Transverse colon (tissue), 3 donors: ENCODE results near the gene FXYD5.

Experiments used
- POLR2A ChIP-seq: fragments of 450-650 bp; IDR thresholded peaks from one replicate; pipeline ENCODE4 v1.6.1; 2016; ENCODE audit warnings: antibody characterized with exemption, mild to moderate bottlenecking, moderate library complexity
- POLR2AphosphoS5 ChIP-seq, 3 donors: sonication (generic); formaldehyde crosslinking; IDR thresholded peaks; one replicate each; pipeline ENCODE4 v1.6.1; 2016; ENCODE audit warnings: antibody characterized with exemption in 3 of 3

GRCh38 chr19:35116072-35116801, 38.3 kb upstream of the FXYD5 start:
- peak; percentile 68 to 92 (median 81) for TF ChIP-seq POLR2AphosphoS5 (IDR thresholded peaks at IDR 0.05)
- peak; percentile 92 for TF ChIP-seq POLR2A
